CD4-positive, alpha-beta T cell treated with Interleukin-17A for 1 hour (primary cell): ENCODE measurements around the gene IGF2R.

ENCODE experiments used
- DNase-seq: peaks from one replicate; pipeline ENCODE4 v3.0.0-alpha.2; 2020

The IGF2R gene

GRCh38 chr6:160142115-160142715 is 173.3 kb downstream of the IGF2R start:
- no peak for DNase-seq

GRCh38 chr6:160146454-160147145 is 177.7 kb downstream of the IGF2R start:
- DNase-seq, result no peak

GRCh38 chr6:160147146-160147536 is 178.3 kb downstream of the IGF2R start:
- DNase-seq, result no peak

- DNase-seq, result no peak
These were observed 185.6 kb downstream of the IGF2R start for GRCh38 chr6:160154471-160154870.

- DNase-seq, result no peak
These were observed 188.0 kb downstream of the IGF2R start for GRCh38 chr6:160156842-160157241.

GRCh38 chr6:160160450-160160849 is 191.6 kb downstream of the IGF2R start:
- DNase-seq, result no peak
